HG02642 (cell line): ENCODE data around the gene SPON1.

ENCODE experiments used
- ATAC-seq: cut with Tn5 transposase; IDR thresholded peaks from one replicate; pipeline ENCODE4 v1.9.1; 2021; ENCODE audit warnings: mild to moderate bottlenecking; ENCODE audit not compliant: unreplicated experiment, poor library complexity

The SPON1 gene

DNA sequence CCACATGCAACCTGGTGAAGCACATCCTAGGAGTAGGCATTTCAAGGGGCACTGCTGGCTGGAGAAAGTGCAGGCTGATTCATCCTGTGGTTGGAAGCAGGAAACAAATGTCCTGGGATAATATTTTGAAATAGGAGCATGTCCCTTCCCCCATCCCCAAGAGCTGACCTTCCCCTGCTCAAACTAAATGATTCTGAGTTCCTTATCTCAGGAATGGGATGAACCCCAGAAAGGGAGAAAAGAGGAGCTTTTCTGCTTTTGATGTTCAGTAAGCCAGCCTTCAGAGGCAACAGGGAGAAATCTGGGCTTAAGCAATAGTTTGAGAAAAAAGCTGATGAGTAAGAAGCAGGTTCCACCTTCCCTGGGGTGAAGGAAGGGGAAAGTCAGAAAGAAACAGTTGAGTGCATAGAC, 19.5 kb upstream of the SPON1 start:
- no peak for ATAC-seq

DNA sequence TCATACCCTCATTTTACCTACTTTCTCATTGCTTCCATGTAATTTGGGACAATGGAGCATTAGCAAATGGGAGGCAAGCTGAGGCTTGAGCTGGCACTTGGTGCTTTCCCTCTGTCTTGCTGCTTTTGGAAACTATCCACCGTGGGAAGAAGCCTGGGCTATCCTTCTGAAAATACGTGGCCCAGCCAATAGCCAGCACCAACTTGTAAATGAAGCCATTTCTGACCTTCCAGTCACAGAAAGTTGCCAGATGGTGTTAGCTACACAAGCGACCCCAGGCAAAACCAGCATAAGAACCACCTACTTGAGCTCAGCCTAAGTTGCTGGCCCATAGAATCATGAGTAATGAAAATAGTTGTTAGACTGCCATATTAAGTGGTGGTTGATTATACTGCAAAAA, 18.5 kb upstream of the SPON1 start:
- no peak for ATAC-seq

DNA sequence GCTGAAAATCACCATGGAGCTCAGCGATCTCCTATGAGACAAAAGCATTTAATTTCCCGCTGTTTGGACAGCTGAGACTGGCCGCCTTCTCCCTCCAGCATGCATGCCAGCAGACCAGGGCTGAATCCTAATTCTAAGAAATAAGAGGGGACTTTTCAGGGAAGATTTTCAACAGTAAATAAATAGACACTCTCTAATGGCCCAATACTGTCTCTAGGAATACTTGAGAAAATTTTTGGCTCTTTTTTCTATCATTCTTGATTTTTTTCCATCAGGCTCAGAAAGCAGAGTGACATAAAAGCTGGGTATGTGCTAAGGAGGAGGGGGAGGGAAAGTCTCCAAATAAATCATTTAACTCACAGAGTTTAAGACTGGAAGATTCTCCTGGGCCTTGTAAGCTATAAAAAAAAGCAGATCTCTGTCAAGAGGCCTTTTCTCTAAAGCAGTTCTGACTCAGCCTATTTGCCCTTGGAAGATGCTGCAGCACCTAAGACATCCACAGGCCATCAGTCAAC, 17.6 kb upstream of the SPON1 start:
- ATAC-seq: no peak

DNA sequence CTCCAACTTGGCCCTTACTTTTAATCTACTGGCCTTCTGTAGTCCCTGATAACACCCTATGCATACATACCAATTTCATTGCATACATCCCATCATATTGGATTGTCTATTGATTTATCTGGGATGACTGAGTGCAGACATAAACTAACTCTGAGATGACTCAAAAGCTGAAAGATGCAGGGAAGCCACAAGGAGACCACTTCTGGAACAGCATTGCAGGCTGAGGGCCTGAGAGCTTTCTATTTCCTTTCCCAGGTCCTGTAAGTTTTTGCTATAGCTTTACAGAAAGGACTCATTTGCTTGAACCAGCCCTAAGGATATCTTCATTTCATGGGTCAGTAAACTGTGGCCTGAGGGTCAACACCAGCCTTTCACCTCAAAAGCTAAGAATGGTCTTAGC, 15.1 kb upstream of the SPON1 start:
- ATAC-seq: no peak

- ATAC-seq: no peak
Observed at GRCh38 chr11:13949876-13950275, 12.6 kb upstream of the SPON1 start.

DNA sequence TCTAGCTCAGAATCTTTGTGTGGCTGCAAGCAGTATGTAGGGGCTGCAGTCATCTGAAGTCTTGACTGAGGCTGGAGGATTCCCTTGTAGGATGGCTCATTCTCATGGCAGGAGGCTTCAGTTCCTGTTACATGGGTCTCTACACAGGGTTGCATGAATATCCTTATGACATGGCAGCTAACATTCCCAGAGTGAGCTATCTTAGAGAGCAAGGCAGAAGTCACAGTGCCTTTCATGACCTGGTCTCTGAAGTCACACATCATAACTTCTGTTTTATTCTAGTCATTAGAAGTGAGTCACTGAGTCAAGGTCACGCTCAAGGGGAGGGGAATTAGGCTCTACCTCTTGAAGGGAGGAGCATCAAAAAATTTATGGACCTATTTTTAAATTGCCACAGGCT, 10.3 kb upstream of the SPON1 start:
- ATAC-seq: no peak

GRCh38 chr11:13952668-13953067, 9.9 kb upstream of the SPON1 start:
- no peak for ATAC-seq

DNA sequence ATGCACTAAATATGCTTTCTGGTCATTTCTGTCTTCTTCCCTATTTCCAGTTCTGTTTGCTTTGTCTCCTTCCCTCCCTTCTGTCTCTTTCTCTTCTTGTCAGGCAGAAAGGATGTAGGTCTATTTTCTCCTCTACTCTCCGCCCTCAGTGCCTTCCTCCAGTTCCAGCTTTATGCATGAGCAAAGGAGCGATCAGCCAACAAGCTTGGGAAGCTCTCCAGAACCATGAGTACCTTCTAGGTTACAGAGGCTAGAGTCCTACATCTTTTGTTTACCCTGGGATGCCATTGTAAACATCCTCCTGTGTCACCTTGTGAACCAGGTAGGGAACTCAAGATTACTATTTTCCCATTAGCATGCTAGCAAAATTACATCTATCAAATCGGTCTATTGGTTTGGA, 7.9 kb upstream of the SPON1 start:
- ATAC-seq: no peak

DNA sequence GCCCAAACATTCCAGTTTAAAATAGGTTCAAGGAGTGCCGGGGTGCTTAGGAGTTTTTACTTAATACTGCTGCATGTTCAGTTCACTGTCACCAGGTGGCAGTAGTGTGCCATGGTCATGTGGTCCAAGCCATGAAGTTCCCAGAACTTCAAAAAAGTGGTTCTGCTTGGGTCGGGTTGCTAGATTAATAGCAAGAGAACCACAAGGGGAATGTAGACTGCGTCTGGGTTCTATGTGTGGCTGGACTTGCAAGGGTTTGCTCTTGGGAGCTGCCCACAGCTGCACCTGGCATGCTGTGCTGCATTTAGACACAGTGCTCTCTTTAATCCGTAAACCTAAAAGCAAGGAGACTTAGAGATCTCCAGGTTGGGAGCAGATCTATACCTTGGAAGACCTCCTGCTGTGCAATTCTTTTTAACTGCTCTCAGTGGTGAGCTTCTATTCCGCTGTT, 6.5 kb upstream of the SPON1 start:
- no peak for ATAC-seq

DNA sequence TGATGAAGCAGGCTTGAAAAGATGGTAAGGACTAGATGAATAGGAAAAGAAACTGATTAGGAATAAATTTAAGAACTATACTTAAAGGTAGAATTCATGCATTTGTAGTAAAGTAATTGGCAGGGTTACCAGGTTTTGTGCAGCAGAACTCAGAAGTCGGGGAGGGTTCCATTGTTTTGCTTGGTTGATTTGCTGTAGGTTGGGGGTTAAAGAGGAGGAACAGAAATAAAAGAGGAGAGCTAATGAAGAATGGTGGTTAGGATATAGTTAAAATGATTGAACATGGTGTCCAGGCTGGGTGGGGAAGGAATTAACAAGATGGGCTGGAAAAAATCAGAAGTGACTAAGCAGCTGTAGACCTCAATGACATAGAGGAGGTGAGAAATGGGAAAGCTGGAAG, 5.5 kb upstream of the SPON1 start:
- ATAC-seq: no peak

- no peak for ATAC-seq
Observed at GRCh38 chr11:13958641-13959400, 3.7 kb upstream of the SPON1 start.

- ATAC-seq: no peak
Observed at GRCh38 chr11:13962198-13962561, 343 bp upstream of the SPON1 start.

DNA sequence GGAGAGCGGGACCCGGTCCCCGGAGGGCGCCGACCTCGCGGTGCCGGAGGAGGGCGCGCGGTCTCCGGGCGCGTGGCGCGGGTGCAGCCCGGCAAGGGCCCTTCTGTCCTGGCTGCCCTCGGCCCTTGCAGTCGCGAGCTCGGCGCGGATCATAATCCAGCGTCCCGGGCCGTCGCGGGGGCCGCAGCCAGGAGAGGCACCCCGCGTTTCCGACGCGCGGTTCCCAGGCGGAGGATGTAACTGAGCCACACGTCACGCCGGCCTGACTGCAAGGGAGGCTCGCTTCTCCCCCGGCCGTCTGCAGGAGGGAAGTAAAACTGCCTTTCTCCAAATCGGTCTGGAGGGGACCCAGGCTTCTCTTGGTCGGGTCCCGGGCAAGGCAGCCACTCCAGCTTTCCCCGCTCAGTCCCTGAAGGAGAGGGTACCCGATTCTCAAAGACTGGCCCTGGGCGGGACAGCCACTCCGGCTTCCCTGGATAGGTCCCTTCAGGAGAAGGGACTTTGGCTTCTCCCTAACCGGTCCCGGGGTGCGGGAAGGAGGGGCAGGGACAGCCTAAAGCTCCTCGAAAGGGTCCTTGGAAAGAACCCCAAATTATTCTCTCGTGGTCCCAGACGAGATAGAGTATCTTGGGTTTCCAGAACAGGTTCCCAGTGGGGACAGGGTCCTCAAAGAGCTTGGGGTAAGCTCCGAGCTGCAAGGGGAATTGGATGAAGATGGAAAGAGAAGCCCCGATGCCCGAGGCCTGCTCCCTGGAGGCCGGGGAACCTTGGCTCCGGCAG, 836 bp downstream of the SPON1 start:
- ATAC-seq: no peak

DNA sequence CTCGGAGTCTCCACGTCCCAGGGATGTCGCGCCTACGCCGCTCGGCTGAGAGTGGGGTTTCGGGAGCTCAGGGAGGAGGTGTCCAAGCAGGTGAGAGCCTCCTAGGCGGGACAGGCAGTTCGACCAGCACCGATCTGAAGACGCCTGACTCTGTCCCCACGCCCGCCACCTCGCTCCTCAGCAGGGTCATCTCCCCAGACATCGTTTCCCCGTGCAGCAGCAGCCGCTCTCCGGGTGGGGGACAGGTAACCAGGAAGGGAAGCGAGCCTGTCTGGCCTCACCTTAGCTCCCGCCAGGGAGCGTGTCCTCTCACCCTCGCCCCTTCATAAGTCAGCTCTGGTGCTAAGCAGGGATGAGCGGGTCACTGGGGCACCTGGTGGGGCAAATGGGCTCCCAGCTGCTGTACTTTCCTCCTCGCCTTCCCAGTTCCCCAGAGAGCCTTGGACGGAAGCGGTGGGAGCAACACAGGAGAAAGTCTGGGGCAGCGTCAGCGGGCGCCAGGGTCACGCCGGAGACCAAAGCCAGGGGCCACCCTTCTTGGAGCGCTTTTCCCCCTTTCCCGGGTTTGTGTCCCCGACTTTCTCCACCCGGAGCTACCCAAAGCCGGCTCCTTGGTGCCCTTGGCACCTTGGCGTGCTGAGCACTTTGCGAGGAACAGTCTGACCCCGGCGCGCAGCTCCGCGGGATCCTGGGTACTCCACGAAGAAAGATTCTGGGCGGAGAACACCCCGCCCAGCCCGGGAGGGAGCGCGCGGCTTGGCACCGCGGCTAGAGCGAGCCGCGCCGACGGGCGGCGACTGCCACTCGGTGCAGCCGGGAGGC, 1.6 kb downstream of the SPON1 start:
- no peak for ATAC-seq

DNA sequence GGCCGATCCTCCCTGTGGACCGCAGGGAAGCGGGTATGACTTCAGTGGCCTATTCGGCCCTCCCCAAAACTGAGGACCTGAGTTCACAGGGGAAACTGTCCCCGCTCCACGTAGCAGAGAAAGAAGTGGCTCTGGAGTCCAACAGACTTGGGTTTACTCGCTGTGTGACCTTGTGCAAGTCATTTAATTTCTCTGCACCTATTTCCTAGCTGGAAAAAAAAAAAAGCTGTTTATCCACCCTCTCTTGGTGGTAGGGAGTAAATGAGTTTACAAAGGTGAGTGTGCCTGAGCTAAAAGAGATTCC, 2.2 kb downstream of the SPON1 start:
- ATAC-seq: no peak

DNA sequence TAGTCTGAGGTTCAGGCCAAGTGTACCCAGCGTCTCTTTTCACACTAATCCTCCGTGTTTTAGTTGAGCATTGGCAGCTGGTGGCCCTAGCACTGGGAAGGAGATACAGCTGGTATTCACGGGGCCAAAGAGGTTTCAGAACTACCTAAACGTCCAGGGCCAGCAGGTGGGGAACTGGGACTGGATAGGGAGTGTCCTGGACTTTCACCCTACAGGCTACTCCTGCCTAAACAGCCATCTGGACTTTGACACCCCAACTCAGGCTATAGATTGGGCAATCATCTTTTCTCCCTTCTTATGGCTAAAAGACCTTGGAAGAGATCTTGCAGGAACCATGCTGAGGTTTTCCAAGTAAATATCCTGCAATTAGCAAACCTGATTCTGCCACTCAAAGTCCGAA, 2.8 kb downstream of the SPON1 start:
- ATAC-seq: no peak

DNA sequence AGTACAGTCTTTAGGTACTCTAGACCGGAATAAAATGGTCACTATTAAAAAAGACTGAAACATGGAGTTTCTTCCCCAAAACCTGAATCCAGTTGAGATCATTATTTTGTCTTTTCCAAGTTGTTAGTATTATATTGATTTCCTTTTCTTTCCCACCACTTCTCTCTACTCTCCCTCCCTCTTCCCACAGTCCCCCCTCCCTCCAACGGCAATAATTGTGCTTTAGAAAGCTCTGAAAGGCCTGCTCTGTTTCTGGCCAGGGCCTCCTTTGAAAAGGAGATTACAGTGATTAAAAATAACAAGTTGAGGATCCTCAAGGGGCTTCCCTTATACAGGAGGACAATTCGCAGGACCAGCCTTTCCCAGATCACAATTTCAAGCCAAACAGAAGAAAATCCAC, 3.5 kb downstream of the SPON1 start:
- no peak for ATAC-seq

DNA sequence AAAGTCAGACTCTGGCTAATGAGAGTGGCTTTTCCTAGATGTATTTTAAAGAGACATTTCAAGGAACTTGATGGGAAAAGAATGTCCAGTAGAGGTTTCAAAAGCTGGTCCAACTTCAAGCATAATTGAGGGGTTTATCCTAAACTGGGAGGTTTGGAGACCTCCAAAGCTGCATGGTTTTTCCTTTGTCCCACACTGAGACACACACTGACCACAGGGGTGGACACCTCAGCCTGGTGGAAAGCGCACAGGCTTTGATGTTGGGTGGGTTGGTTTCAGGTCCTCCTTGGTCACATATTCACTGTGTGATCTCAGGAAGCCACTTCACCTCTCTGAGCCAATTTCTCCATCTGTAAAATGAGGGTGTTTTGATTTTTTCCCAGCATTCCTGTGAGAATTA, 4.0 kb downstream of the SPON1 start:
- no peak for ATAC-seq

GRCh38 chr11:13970986-13971385, 8.5 kb downstream of the SPON1 start:
- no peak for ATAC-seq

DNA sequence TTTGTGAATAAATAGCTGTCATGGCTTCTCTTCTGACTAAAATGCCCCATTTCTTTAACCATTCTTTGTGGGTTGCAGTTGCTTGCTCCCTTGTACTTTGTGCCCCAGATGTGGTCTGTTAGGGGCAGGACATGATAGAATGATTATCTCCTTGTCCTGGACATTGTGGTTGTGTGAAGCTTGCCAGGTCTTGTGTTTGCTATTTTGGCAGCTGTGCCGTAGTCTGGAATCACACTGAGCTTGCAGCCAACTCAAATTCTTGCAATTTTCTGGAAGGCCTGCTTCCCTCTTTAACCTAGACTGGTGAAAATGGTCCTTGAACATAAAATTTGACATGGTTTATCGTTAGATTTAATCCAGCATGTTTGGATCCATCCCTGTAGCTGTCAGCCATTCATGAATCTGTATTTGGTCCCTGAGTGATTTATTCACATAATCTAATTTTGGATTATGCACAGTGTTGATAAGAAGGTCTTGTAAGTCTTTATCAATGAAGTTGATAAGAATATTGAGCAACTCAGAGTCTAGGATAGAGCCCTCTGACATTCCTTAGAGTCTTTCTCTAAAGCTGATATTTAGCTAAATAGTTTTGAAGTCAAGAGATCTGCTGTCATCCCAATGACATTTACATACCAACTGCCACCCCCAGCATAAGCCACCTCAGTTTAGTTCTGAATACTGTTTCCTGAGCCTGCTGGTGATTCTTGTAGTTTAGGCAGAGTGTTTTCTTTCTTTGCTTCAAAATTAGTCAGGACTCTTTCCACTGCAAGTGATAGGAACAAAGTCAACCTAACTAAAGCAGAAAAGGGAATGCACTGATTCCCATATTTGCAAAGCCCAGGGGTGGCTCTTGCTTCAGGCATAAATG, 9.8 kb downstream of the SPON1 start:
- no peak for ATAC-seq
